ENCODE results near the gene ANGPTL4.
"Not testable (repeated sequence)": the region's sequence is repeated elsewhere in the genome, so short reads cannot be mapped to it uniquely, and the experiment has no call there.

The ANGPTL4 gene
- 0 to 0.25 (median 0.10) reads per million in 9 experiments for total RNA-seq

- Mint-ChIP-seq H3K4me1 (ENCODE audit: low read depth in 2 of 2) (peaks cover 8 to 19% of the 10 kb centered on the region in 2 donors), H3K27ac (peak within 1 kb of the TSS in 1 of 2 donors; percentile 79), H3K9me3 (no peaks in the 10 kb centered on the region), H3K4me3 (peak within 1 kb of the TSS; percentile 76 to 86), H3K36me3 (ENCODE audit: insufficient read depth) (peaks cover 4% of the 10 kb centered on the region), H3K27me3 (peaks cover 49 to 54% of the 10 kb centered on the region in 2 donors)
- ATAC-seq (replicated peaks) (peak; percentile 80), DNase-seq (peak; percentile 10 to 16 (median 15))
Measured at GRCh38 chr19:8363803-8364771, at the start of gene ANGPTL4. Gene ANGPTL4 (plus strand): TSS chr19:8364155. CDS start chr19:8364322, 167 bp downstream.

GRCh38 chr19:8314981-8315640, 48.8 kb upstream of the ANGPTL4 start:
- Mint-ChIP-seq H3K27ac (peak overlapping the region in 1 of 2 donors; percentile 23), H3K36me3 (ENCODE audit: insufficient read depth) (peaks cover 43% of the 10 kb centered on the region)
- DNase-seq; H3K27me3 Mint-ChIP-seq; H3K4me1 Mint-ChIP-seq (ENCODE audit: low read depth in 2 of 2); ATAC-seq (replicated peaks); H3K4me3 Mint-ChIP-seq; H3K9me3 Mint-ChIP-seq: not testable (repeated sequence)

GRCh38 chr19:8316351-8317125, 47.4 kb upstream of the ANGPTL4 start:
- Mint-ChIP-seq H3K4me3 (no peak overlapping the region), H3K27ac (no peak overlapping the region), H3K9me3 (no peaks in the 10 kb centered on the region), H3K27me3 (no peaks in the 10 kb centered on the region), H3K36me3 (ENCODE audit: insufficient read depth) (peaks cover 56% of the 10 kb centered on the region), H3K4me1 (ENCODE audit: low read depth in 2 of 2) (peaks cover 13 to 14% of the 10 kb centered on the region in 2 donors)
- ATAC-seq (replicated peaks) (no peak), DNase-seq (no peak)

GRCh38 chr19:8318835-8319234, 45.1 kb upstream of the ANGPTL4 start:
- ATAC-seq (replicated peaks): not testable (repeated sequence)

GRCh38 chr19:8319807-8320520, 44.0 kb upstream of the ANGPTL4 start:
- no peak for ATAC-seq (replicated peaks)

More at GRCh38 chr19:8318835-8319234, 45.1 kb upstream of the ANGPTL4 start:
- not testable (repeated sequence) for H3K27ac Mint-ChIP-seq, H3K4me3 Mint-ChIP-seq, H3K9me3 Mint-ChIP-seq, H3K27me3 Mint-ChIP-seq, DNase-seq
- Mint-ChIP-seq H3K36me3 (ENCODE audit: insufficient read depth) (peaks cover 51% of the 10 kb centered on the region), H3K4me1 (ENCODE audit: low read depth in 2 of 2) (peaks cover 20 to 22% of the 10 kb centered on the region in 2 donors)

GRCh38 chr19:8320564-8321066, 43.3 kb upstream of the ANGPTL4 start:
- Mint-ChIP-seq H3K36me3 (ENCODE audit: insufficient read depth) (peaks cover 54% of the 10 kb centered on the region), H3K9me3 (no peaks in the 10 kb centered on the region), H3K4me1 (ENCODE audit: low read depth in 2 of 2) (peaks cover 20 to 22% of the 10 kb centered on the region in 2 donors), H3K27me3 (no peaks in the 10 kb centered on the region), H3K4me3 (peak overlapping the region; percentile 95 to 98), H3K27ac (peak overlapping the region; percentile 98 to 99)
- DNase-seq (no peak), ATAC-seq (replicated peaks) (peak; percentile 13)

More at GRCh38 chr19:8319807-8320520, 44.0 kb upstream of the ANGPTL4 start:
- peaks cover 20 to 22% of the 10 kb centered on the region in 2 donors for H3K4me1 Mint-ChIP-seq (ENCODE audit: low read depth in 2 of 2)
- H3K27ac Mint-ChIP-seq: peak overlapping the region; percentile 98 to 99
- H3K4me3 Mint-ChIP-seq: peak overlapping the region; percentile 95 to 98
- H3K9me3 Mint-ChIP-seq: no peaks in the 10 kb centered on the region
- peaks cover 50% of the 10 kb centered on the region for H3K36me3 Mint-ChIP-seq (ENCODE audit: insufficient read depth)
- DNase-seq: no peak
- H3K27me3 Mint-ChIP-seq: no peaks in the 10 kb centered on the region

GRCh38 chr19:8321067-8321985, 42.6 kb upstream of the ANGPTL4 start, which contains the start of the genes NDUFA7 and RPS28:
Gene NDUFA7 (minus strand): TSS chr19:8321375. CDS start chr19:8321358, 17 bp downstream.
Gene RPS28 (plus strand): TSS chr19:8321496. CDS start chr19:8321531, 35 bp downstream.
- H3K27ac Mint-ChIP-seq: peak within 1 kb of the TSS; percentile 98 to 99

GRCh38 chr19:8321986-8322637, 41.8 kb upstream of the ANGPTL4 start:
- Mint-ChIP-seq H3K27ac (peak overlapping the region; percentile 98 to 99), H3K4me3 (peak overlapping the region; percentile 95 to 98), H3K4me1 (ENCODE audit: low read depth in 2 of 2) (peaks cover 20 to 21% of the 10 kb centered on the region in 2 donors), H3K36me3 (ENCODE audit: insufficient read depth) (peaks cover 41% of the 10 kb centered on the region), H3K9me3 (no peaks in the 10 kb centered on the region), H3K27me3 (no peaks in the 10 kb centered on the region)
- DNase-seq (no peak), ATAC-seq (replicated peaks) (no peak)

More at GRCh38 chr19:8321067-8321985, 42.6 kb upstream of the ANGPTL4 start, which contains the start of the genes NDUFA7 and RPS28:
- H3K4me3 Mint-ChIP-seq: peak within 1 kb of the TSS; percentile 95 to 98
- peaks cover 49% of the 10 kb centered on the region for H3K36me3 Mint-ChIP-seq (ENCODE audit: insufficient read depth)
- DNase-seq (peak; percentile 96 to 98 (median 97)), ATAC-seq (replicated peaks) (peak; percentile 94)
- H3K9me3 Mint-ChIP-seq: no peaks in the 10 kb centered on the region
- H3K4me1 Mint-ChIP-seq (ENCODE audit: low read depth in 2 of 2): peaks cover 20 to 22% of the 10 kb centered on the region in 2 donors
- no peaks in the 10 kb centered on the region for H3K27me3 Mint-ChIP-seq

GRCh38 chr19:8322638-8322997, 41.3 kb upstream of the ANGPTL4 start:
- Mint-ChIP-seq H3K27ac (peak overlapping the region; percentile 98 to 99), H3K4me1 (ENCODE audit: low read depth in 2 of 2) (peaks cover 20 to 21% of the 10 kb centered on the region in 2 donors)

GRCh38 chr19:8323781-8324185, 40.2 kb upstream of the ANGPTL4 start:
- Mint-ChIP-seq H3K27ac (peak overlapping the region in 1 of 2 donors; percentile 63), H3K27me3 (no peaks in the 10 kb centered on the region), H3K4me3 (no peak overlapping the region), H3K36me3 (ENCODE audit: insufficient read depth) (peaks cover 40% of the 10 kb centered on the region), H3K4me1 (ENCODE audit: low read depth in 2 of 2) (peaks cover 20 to 21% of the 10 kb centered on the region in 2 donors), H3K9me3 (no peaks in the 10 kb centered on the region)
- ATAC-seq (replicated peaks): no peak
- no peak for DNase-seq

More at GRCh38 chr19:8322638-8322997, 41.3 kb upstream of the ANGPTL4 start:
- Mint-ChIP-seq H3K36me3 (ENCODE audit: insufficient read depth) (peaks cover 40% of the 10 kb centered on the region), H3K9me3 (no peaks in the 10 kb centered on the region), H3K27me3 (no peaks in the 10 kb centered on the region), H3K4me3 (peak overlapping the region; percentile 95 to 98)
- ATAC-seq (replicated peaks) (no peak), DNase-seq (no peak)

Measured in effector memory CD8-positive, alpha-beta T cell (primary cell).